GM19193 (cell line): ENCODE results near the gene SHD.

Experiments
- POLR2A ChIP-seq: IDR thresholded peaks from 4 replicates; pipeline ENCODE4 v1.6.1; 2011; ENCODE audit not compliant: insufficient read depth, insufficient read length; ENCODE audit errors: extremely low read depth

SHD gene

DNA sequence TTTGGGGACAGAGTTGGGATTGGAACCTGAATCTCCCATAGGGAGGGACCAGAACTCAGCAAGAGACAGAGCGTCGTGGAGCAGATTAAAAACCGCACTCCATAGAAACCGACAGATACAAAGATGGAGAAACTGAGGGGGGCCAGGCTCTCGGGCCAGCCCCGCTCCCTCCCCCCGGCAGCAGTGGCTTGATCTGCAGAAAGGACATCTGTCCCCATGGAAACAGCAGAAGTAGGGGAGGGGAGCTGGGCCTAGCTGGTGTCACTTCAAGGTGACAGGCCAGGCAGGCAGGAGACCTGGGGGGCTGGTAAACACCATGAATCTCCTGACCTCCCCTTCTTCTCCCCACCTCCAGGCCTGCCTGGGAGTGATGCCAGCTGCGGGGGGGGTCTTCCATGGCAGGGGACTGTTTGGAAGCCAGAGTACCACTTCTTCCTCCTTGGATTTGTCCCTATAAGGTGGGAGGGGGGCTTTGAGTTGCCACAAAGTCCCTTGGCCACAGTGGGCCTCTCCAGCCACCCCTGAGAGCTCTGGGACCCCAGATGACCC, 12.2 kb downstream of the SHD start:
- no peak for TF ChIP-seq POLR2A

- TF ChIP-seq POLR2A = no peak
These were observed 13.4 kb downstream of the SHD start for GRCh38 chr19:4292515-4292914.

DNA sequence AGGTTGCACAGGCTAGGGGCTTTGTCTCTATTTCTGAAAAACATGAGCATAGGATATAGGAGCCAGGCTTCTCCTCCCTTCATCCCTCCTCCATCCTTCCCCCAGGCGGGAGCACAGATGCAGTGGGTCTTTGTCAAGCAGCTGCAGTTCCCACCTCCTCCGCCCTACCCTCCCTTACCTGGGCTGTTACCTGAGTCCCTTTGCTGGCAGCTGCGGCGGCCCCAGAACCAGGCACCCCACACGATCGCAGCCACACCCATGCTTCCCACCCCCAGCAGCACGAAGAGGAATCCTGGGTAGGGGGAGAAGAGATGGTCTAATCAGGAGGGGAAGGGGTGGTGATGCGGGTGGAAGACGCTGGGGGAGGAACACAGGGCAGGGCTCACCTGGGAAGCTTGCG, 15.3 kb downstream of the SHD start:
- no peak for TF ChIP-seq POLR2A

DNA sequence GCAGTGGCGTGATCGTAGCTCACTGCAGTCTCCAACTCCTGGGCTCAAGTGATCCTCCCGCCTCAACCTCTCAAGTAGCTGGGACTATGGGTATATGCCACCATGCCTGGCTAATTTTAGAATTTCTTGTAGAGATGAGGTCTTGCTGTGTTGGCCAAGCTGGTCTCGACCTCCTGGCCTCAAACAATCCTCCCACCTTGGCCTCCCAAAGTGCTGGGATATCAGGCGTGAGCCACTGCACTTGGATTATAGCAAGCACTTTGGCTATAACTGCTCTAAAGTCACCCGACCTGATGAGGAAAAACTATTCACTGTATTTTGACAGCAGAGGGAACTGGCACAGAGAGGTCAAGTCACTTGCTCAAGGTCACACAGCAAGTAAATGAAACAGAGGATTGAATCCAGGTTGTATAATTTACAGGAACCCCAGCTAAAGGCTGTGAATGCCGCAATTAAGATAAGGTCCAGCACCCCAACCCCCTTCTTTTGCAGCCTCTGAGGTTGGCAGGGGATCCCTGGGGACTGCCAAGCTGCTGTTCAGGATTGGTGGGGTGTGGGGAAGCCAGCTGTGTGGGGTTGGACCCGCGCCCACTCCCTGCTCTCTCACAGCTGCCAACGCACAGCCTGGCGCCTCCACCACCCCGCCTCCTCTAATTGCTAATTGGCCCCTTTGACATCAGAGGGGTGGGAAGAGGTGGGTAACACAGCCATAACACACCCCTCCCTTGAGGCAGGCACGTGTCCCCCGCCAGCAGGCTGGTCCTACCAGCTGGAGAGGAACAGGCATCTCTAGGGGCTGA, 17.1 kb downstream of the SHD start:
- no peak for TF ChIP-seq POLR2A

GRCh38 chr19:4297901-4298809, 19.1 kb downstream of the SHD start:
- TF ChIP-seq POLR2A = no peak

DNA sequence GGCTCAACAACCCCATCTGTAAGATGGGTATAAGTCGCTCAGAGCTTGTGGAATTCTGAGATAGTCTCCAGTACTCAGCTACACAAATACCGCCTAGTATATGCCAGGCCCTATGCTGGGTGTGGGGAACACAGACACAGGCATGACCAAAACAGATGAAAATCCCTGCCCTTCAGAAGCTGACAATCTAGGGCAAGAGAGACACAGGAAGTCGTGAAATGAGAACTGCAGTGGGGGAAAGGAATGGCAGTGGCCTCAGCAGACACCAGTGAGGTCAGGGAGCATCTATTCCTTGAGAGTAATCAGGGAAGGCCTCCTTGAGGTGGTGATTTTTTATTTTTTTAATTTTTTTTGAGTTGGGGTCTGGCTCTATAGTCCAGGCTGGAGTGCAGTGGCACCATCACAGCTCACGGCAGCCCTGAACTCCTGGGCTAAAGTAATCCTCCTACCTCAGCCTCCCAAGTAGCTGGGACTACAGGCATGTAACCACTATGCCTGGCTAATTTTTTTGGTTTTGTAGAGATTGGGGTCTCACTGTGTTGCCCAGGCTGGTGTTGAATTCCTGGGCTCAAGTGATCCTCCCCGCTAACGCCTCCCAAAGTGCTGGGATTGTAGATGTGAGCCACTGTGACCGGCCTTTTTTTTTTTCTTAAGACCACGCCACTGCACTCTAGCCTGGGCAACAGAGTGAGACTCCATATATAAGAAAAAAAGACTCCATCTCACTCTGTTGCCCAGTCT, 19.9 kb downstream of the SHD start:
- TF ChIP-seq POLR2A = no peak

DNA sequence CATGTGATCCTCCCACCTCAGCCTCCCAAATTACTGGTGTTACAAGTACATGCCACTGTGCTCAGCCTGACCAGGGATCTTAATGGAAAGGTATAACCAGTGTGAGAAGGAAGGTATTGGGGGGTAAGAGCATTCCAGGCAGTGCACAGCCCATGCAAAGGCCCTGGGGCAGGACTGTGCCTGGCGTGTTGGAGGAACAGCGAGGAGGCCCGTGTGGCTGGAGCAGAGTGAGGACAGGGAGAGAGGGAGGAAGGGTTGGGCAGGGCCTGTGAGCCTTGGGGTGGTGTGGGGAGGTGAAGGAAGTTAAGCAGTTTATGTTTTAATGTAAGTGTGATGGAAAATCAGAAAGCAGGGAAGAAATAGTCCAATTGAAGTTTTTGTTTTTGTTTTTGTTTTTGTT, 21.5 kb downstream of the SHD start:
- TF ChIP-seq POLR2A = no peak

GRCh38 chr19:4301590-4302242, 22.6 kb downstream of the SHD start:
- no peak for TF ChIP-seq POLR2A

- TF ChIP-seq POLR2A = no peak
These were observed 23.2 kb downstream of the SHD start, which contains the start of gene TMIGD2 for GRCh38 chr19:4302243-4302640. Gene TMIGD2 (minus strand): TSS chr19:4302389. CDS start chr19:4302385, 4 bp downstream.

DNA sequence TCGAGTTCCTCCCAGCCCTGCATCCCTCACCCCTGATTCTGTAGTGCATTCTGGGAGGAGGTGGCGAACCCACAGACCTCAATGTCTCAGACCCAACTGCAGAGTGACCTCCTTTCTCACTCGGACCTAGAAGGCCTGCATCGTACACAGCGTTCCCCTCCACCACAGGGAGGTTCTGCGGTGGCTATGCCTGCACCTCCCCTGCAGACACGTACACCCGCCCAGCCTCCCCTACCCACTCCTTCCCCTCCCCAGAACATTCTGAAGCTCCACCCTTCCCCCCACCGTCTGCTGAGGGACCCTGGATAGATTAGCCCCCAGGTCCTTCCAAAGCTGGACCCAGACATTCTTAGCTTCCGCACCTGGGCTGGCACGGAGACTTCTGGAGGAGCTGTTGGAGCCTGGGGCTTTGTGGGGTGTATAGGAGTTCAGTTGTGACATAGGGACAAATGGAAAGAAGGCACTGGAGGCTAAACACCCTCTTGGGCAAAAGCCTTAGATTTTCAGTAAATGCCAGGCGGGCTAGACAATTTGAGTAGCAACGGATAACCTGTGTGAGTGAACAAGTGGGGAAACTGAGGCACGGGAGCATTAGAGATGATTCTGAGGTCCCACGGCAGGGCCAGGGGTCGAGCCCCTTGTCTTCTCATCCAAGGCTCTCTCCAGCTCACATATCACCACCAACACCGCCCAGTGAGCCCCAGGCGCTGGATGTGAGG, 24.9 kb downstream of the SHD start:
- TF ChIP-seq POLR2A = no peak

GRCh38 chr19:4304538-4305256, 25.6 kb downstream of the SHD start, which contains the start of gene FSD1:
Gene FSD1 (plus strand): TSS chr19:4304598. CDS start chr19:4304747, 149 bp downstream.
- no peak for TF ChIP-seq POLR2A

GRCh38 chr19:4305257-4305612, 26.2 kb downstream of the SHD start:
- TF ChIP-seq POLR2A = no peak

DNA sequence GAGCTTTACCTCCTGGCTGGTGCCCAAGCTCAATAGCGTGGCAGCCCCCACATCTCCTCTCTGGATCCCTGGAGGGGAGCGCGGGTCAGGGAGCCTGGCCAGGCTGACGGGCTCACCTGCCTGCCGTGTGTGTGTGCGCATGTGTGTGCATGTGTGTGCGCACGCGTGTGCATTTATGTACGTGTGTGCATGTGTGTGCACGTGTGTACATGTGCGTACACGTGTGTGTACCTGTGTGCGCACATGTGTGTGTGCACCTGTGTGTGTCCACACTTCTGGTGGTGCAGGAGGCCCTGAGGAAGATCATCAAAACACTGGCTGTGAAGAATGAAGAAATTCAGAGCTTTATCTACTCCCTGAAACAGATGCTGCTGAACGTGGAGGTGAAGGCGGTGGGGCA, 26.6 kb downstream of the SHD start:
- TF ChIP-seq POLR2A = no peak
